Jurkat, Clone E6-1 (cell line): ENCODE results near the gene GRM8.

Experiments
- DNase-seq: peaks from one replicate; pipeline ENCODE4 v3.0.0-alpha.2; 2011; ENCODE audit warnings: low read depth, low spot score
- H3K4me3 ChIP-seq: 2 replicates; pipeline ENCODE4 v1.5.1; 2011; ENCODE audit warnings: mild to moderate bottlenecking, low read length, control low read depth, moderate library complexity

GRM8 gene

DNA sequence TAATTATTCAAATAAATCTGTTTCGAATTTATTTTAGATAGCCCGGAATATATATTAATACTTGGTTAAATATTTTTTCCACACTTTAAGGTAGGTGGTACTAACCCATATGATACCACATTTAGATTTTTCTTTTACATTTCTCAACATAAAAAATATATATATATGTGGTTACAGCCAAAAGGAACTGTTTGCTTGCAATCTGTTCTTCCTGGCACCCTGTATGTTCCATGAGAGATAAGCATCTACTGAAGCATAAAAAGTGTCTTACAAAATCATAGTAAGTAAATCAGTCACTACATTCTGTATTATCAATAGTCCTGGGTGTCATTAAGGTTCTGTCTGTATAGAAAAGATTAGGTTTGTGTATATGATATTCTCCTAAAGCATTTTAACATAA is 726.8 kb downstream of the GRM8 start:
- DNase-seq, result no peak
- no peak overlapping the region for H3K4me3 ChIP-seq

- DNase-seq, result no peak
- H3K4me3 ChIP-seq, result no peak overlapping the region
Measured at GRCh38 chr7:126524967-126525366, 727.8 kb downstream of the GRM8 start.

DNA sequence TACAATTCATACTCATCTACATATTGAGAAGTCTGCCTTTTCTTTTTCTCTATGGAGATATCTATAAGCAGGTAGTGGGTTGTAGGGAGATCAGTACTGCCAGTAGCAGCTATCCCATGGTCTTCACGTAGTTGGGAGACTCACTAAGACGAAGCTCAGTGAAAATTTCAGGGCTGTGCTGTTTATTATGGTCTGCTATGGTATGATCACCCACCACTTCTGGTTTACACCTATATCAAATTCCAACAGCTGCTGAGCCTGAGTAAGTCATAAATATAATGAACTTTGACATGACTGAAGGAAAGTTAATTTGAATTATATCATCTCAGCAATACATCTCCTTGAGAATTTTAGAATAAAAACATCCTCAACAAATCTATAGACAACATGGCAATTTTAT is 741.7 kb downstream of the GRM8 start:
- no peak overlapping the region for H3K4me3 ChIP-seq
- no peak for DNase-seq

GRCh38 chr7:126501617-126502016 is 751.1 kb downstream of the GRM8 start:
- H3K4me3 ChIP-seq, result no peak overlapping the region

GRCh38 chr7:126499481-126499880 is 753.3 kb downstream of the GRM8 start:
- no peak for DNase-seq
- H3K4me3 ChIP-seq, result no peak overlapping the region

More at GRCh38 chr7:126501617-126502016, 751.1 kb downstream of the GRM8 start:
- DNase-seq, result no peak

- no peak for DNase-seq
- no peak overlapping the region for H3K4me3 ChIP-seq
Measured at GRCh38 chr7:126495733-126496132, 757.0 kb downstream of the GRM8 start.

- DNase-seq, result no peak
- no peak overlapping the region for H3K4me3 ChIP-seq
Measured at GRCh38 chr7:126495001-126495400, 757.7 kb downstream of the GRM8 start.

DNA sequence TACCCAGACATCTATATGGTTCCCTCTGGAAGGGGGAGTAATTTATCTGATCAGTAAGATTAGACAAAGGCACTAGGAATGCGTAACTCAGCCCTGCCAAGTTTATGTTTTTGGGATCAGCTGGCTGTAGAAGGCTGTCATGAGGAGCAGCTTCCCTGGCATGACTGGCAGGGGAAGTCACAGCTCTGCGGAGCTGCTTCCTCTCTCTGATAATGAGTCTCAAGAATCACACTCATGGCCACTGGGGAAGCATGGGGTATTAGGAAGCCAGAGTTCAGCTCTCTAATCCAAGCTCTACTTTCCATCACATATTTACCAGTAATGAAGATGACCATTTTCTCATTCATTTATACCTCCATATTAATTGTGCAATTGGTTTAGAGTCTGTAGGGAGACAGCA is 758.9 kb downstream of the GRM8 start:
- H3K4me3 ChIP-seq, result no peak overlapping the region
- no peak for DNase-seq

DNA sequence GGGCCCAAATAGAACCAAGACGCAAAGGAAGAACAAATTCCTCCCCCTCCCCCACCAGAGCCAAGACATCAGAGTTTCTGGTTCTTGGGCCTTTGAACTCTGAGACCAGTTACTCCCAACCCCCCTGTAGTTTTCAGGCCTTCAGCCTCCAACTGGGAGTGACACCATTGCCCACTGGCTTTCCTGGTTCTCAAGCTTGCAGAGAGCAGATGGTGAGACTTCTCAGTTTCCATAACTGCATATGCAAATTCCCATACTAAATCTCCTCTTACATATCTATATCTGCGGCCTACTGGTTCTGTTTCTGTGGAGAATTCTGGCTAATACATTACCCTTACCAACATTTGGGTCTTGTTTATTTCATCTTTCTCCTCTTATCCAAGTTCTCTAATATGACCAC is 762.9 kb downstream of the GRM8 start:
- DNase-seq, result no peak
- no peak overlapping the region for H3K4me3 ChIP-seq

GRCh38 chr7:126487728-126488442 is 764.9 kb downstream of the GRM8 start:
- no peak for DNase-seq
- H3K4me3 ChIP-seq, result no peak overlapping the region

GRCh38 chr7:126486806-126487205 is 765.9 kb downstream of the GRM8 start:
- no peak for DNase-seq
- H3K4me3 ChIP-seq, result no peak overlapping the region

DNA sequence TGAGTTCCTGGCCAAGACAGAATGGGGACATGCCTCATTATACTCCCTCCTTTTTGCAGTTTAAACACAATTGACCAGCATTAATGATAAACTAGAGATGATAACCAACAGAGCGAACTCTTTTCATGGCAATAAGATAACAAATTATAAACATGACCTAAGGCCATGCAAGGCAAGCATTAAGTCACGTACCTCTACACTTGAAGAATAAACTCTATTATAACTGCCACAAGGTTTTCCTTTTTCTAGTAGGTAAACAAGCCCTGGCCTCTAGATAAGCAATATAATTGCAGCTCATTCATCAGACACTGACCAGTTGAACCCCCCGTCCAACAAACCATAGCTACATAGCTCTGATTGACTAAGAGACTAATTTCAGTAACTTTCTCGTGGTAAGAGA is 767.0 kb downstream of the GRM8 start:
- H3K4me3 ChIP-seq, result no peak overlapping the region
- no peak for DNase-seq

- DNase-seq, result no peak
- no peak overlapping the region for H3K4me3 ChIP-seq
Measured at GRCh38 chr7:126483972-126484371, 768.8 kb downstream of the GRM8 start.

DNA sequence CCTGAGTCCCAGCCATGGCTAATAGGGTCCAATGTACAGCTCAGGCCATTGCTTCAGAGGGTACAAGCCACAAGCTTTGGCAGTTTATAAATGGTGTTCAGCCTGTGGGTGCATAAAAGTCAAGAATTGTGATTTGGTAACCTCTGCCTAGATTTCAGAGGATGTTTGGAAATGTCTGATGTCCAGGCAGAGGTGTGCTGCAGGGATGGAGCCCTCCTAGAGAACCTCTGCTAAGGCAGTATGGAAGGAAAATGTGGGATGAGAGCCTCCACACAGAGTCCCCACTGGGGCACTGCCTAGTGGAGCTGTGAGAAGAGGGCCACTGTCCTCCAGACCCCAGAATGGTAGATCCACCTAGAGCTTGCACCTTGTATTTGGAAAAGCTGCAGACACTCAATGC is 779.9 kb downstream of the GRM8 start:
- no peak for DNase-seq
- H3K4me3 ChIP-seq, result no peak overlapping the region

DNA sequence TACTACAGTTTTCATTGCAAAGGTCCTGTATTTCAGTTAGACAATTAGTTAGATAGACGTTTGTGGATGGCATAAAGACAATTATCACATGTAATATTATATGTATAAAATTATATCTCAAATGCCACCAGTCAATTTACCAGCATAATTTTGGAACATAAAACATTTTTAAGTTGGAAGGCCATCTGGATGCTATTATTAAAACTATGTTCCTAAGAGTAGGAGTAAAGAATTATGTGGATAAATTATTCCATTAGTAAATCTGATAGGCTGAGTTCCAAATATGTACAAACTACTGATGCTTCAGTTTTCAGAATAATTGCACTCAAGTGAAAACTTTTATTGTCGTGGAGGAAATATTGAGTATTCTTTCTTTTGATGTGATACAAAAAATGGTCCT is 790.3 kb downstream of the GRM8 start:
- DNase-seq, result no peak
- H3K4me3 ChIP-seq, result no peak overlapping the region

DNA sequence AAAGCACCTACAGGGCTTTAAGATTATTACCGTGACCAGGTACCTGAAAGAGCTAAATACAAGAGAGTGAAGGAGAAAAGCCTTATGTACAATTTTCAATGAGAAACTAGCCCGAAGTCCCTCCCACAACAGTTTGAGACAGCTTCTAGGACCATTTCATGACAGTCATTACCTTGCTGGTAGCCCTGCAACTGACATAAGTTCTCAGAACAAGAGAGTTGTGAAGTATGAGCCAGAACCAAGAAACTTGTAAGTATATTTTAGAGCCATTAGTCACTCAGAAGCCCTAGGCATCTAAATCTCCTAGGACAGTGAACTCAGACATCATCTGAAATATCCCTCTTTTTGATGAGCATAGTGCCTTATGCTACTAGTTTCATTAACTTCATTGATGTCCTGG is 792.1 kb downstream of the GRM8 start:
- no peak overlapping the region for H3K4me3 ChIP-seq
- DNase-seq, result no peak

- no peak for DNase-seq
Measured at GRCh38 chr7:126453104-126453503, 799.6 kb downstream of the GRM8 start.

GRCh38 chr7:126450269-126450671 is 802.5 kb downstream of the GRM8 start:
- no peak for DNase-seq
- H3K4me3 ChIP-seq, result no peak overlapping the region

More at GRCh38 chr7:126453104-126453503, 799.6 kb downstream of the GRM8 start:
- H3K4me3 ChIP-seq, result no peak overlapping the region

GRCh38 chr7:126449611-126450268 is 803.0 kb downstream of the GRM8 start:
- DNase-seq, result no peak
- H3K4me3 ChIP-seq, result no peak overlapping the region

DNA sequence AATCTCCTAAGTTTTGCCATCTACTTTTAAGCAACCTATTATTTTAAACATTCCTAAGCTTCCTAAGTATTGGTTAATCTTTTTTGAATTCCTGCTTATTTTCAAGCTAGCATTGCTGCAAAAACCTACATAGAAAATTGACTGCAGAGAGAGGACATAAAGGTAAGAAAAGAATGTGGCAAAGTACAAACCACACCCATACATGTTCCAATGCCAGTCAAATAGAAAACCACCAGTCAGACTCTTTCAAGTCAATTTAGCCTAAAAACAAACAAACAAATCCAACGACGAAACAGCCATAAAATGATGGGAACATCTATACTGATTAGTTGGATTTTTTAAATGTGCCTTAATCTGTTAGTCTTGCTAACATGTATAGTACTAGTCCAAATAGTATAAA is 804.8 kb downstream of the GRM8 start:
- no peak for DNase-seq
- no peak overlapping the region for H3K4me3 ChIP-seq

DNA sequence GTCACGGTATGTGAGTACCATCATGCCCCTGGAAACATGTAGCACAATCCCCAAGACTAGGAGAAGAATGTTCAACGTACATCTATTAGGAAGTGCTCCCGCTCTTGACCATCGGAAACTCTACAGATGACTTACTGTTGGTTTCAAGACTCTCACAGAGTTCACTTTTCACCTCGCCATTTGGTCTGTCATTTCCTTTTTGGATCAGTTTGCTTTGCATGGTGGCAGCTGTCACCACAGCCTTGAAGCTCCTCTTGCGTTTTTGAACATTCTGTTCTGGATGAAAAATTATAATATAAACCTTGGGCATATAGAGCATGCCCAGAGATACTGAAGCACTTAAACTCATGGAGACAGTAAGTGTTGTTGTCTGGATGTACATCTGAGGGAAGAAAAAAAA is 806.8 kb downstream of the GRM8 start:
- no peak for DNase-seq

More for the DNA sequence above, 806.8 kb downstream of the GRM8 start:
- H3K4me3 ChIP-seq, result no peak overlapping the region
